ENCODE data around the gene ZNF44. TPM values are rescaled to one million over a fixed set of nuclear protein-coding genes. Genes with fewer than 3 reads are reported as not detected.

ZNF44 gene
- total RNA-seq, 1 experiment from 2014 or later = 8.0 TPM

DNA sequence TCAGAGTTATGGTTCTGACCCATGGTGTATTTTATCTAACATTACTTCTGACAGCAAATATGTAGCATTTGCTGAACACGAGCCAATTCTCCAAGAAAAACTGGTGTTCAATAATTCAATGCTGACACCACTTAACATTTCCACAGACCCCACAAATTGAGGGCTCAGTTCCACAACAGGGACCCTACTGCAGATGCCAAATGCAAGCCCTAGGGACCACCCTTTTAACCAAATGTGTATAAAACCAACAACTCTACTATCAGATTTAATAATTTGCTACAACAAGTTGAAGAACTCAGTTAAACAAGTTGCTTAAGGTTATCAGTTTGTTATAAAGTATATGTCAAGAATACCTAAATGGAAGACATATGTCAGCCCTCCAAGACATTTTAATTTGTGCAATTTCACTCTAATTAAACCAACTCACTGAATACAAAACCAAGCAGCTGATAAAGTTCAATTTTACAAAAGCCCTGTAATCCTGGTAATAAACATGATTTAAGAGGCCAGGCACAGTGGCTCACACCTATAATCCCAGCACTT is 6.7 kb downstream of the ZNF44 start:
- no peak overlapping the region for H3K27ac Mint-ChIP-seq (ENCODE audit: unreplicated experiment)
- intact Hi-C loops (cut with micrococcal nuclease; ENCODE audit: unreplicated experiment) = no loop called here
- no peak overlapping the region for H3K4me3 ChIP-seq (ENCODE audit: low read depth, low read length)
- ChIA-PET POLR2A (no interaction called here), CTCF (no interaction called here)
- TF ChIP-seq, protein P1, sequence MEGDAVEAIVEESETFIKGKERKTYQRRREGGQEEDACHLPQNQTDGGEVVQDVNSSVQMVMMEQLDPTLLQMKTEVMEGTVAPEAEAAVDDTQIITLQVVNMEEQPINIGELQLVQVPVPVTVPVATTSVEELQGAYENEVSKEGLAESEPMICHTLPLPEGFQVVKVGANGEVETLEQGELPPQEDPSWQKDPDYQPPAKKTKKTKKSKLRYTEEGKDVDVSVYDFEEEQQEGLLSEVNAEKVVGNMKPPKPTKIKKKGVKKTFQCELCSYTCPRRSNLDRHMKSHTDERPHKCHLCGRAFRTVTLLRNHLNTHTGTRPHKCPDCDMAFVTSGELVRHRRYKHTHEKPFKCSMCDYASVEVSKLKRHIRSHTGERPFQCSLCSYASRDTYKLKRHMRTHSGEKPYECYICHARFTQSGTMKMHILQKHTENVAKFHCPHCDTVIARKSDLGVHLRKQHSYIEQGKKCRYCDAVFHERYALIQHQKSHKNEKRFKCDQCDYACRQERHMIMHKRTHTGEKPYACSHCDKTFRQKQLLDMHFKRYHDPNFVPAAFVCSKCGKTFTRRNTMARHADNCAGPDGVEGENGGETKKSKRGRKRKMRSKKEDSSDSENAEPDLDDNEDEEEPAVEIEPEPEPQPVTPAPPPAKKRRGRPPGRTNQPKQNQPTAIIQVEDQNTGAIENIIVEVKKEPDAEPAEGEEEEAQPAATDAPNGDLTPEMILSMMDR (IDR thresholded peaks at IDR 0.05; ENCODE audit: insufficient read depth in 1 of 2, low read depth in 1 of 2, low read length in 1 of 2, severe bottlenecking in 1 of 2, unreplicated experiment in 1 of 2) = no peak
- H3K27me3 Mint-ChIP-seq (ENCODE audit: insufficient read depth, unreplicated experiment) = no peaks in the 10 kb centered on the region
- H3K36me3 ChIP-seq (ENCODE audit: control insufficient read depth, insufficient read depth, low read length) = no peaks in the 10 kb centered on the region
- H3K36me3 Mint-ChIP-seq (ENCODE audit: insufficient read depth, unreplicated experiment) = no peaks in the 10 kb centered on the region
- peaks cover 10% of the 10 kb centered on the region for H3K9me3 ChIP-seq
- H3K27me3 ChIP-seq (replicated peaks; ENCODE audit: control insufficient read depth, insufficient read depth, low read length) = no peaks in the 10 kb centered on the region
- no peaks in the 10 kb centered on the region for H3K4me1 Mint-ChIP-seq (ENCODE audit: low read depth, unreplicated experiment)
- no peaks in the 10 kb centered on the region; the same call in 1 of the 2 replicates for H3K4me1 ChIP-seq
- no peak for DNase-seq
- H3K9me3 Mint-ChIP-seq (ENCODE audit: unreplicated experiment) = no peaks in the 10 kb centered on the region
- no peak overlapping the region for H3K4me3 Mint-ChIP-seq (ENCODE audit: unreplicated experiment)
- no TSS peak for BruUV-seq (replicated peaks)

DNA sequence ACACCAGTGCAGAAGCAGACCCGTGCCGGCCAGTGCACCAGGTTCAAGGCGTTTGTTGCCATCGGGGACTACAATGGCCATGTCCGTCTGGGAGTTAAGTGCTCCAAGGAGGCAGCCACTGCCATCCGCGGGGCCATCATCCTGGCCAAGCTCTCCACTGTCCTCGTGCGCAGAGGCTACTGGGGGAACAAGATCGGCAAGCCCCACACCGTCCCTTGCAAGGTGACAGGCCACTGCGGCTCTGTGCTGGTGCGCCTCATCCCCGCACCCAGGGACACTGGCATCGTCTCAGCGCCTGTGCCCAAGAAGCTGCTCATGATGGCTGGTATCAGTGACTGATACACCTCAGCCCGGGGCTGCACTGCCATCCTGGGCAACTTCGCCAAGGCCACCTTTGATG is 10.1 kb downstream of the ZNF44 start:
- peaks cover 5% of the 10 kb centered on the region; the same call in 1 of the 2 replicates for H3K9me3 ChIP-seq
- H3K27me3 ChIP-seq (replicated peaks; ENCODE audit: control insufficient read depth, insufficient read depth, low read length) = no peaks in the 10 kb centered on the region
- no peaks in the 10 kb centered on the region for H3K27me3 Mint-ChIP-seq (ENCODE audit: insufficient read depth, unreplicated experiment)
- no peak overlapping the region for H3K27ac Mint-ChIP-seq (ENCODE audit: unreplicated experiment)
- no peaks in the 10 kb centered on the region for H3K9me3 Mint-ChIP-seq (ENCODE audit: unreplicated experiment)
- intact Hi-C loops (cut with micrococcal nuclease; ENCODE audit: unreplicated experiment) = no loop called here
- no peak for DNase-seq
- no peak overlapping the region for H3K4me3 ChIP-seq (ENCODE audit: low read depth, low read length)
- H3K4me3 Mint-ChIP-seq (ENCODE audit: unreplicated experiment) = no peak overlapping the region
- POLR2A ChIA-PET = no interaction called here
- BruUV-seq (replicated peaks) = no TSS peak
- H3K36me3 ChIP-seq (ENCODE audit: control insufficient read depth, insufficient read depth, low read length) = no peaks in the 10 kb centered on the region
- no peaks in the 10 kb centered on the region for H3K4me1 ChIP-seq
- CTCF ChIA-PET = no interaction called here
- TF ChIP-seq, protein P1 (IDR thresholded peaks at IDR 0.05; ENCODE audit: insufficient read depth in 1 of 2, low read depth in 1 of 2, low read length in 1 of 2, severe bottlenecking in 1 of 2, unreplicated experiment in 1 of 2) = no peak
- H3K36me3 Mint-ChIP-seq (ENCODE audit: insufficient read depth, unreplicated experiment) = no peaks in the 10 kb centered on the region
- no peaks in the 10 kb centered on the region for H3K4me1 Mint-ChIP-seq (ENCODE audit: low read depth, unreplicated experiment)

DNA sequence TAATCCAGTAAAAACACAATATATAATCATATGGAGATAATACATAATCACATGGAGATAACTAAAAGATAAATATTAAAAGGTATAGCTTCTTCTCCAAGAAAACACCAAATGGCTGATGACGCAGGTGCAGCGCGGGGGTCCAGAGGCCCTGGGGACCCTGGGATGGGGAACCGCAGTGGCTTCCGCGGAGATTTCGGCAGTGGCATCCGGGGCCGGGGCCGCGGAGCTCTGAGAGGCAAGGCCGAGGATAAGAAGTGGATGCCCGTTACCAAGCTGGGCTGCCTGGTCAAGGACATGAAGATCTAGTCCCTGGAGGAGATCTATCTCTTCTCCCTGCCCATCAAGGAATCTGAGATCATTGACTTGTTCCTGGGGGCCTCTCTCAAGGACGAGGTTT is 10.5 kb downstream of the ZNF44 start:
- Mint-ChIP-seq H3K4me1 (ENCODE audit: low read depth, unreplicated experiment) (no peaks in the 10 kb centered on the region), H3K9me3 (ENCODE audit: unreplicated experiment) (no peaks in the 10 kb centered on the region), H3K27ac (ENCODE audit: unreplicated experiment) (no peak overlapping the region), H3K36me3 (ENCODE audit: insufficient read depth, unreplicated experiment) (no peaks in the 10 kb centered on the region), H3K4me3 (ENCODE audit: unreplicated experiment) (no peak overlapping the region), H3K27me3 (ENCODE audit: insufficient read depth, unreplicated experiment) (no peaks in the 10 kb centered on the region)
- CTCF ChIA-PET = no interaction called here
- no peaks in the 10 kb centered on the region for H3K27me3 ChIP-seq (replicated peaks; ENCODE audit: control insufficient read depth, insufficient read depth, low read length)
- peaks cover 5% of the 10 kb centered on the region; the same call in 1 of the 2 replicates for H3K9me3 ChIP-seq
- no TSS peak for BruUV-seq (replicated peaks)
- intact Hi-C loops (cut with micrococcal nuclease; ENCODE audit: unreplicated experiment) = no loop called here
- DNase-seq = no peak
- H3K4me1 ChIP-seq = no peaks in the 10 kb centered on the region
- H3K4me3 ChIP-seq (ENCODE audit: low read depth, low read length) = no peak overlapping the region
- TF ChIP-seq, protein P1 (IDR thresholded peaks at IDR 0.05; ENCODE audit: insufficient read depth in 1 of 2, low read depth in 1 of 2, low read length in 1 of 2, severe bottlenecking in 1 of 2, unreplicated experiment in 1 of 2) = no peak
- POLR2A ChIA-PET = no interaction called here
- H3K36me3 ChIP-seq (ENCODE audit: control insufficient read depth, insufficient read depth, low read length) = no peaks in the 10 kb centered on the region
